Renal pelvis (tissue), 4 donors: ENCODE results near the gene PRG2. TPM values are rescaled to one million over a fixed set of nuclear protein-coding genes. Genes with fewer than 3 reads are reported as not detected.
"Not testable (repeated sequence)": the region's sequence is repeated elsewhere in the genome, so short reads cannot be mapped to it uniquely, and the experiment has no call there.

Source experiments
- DNase-seq: peaks from one replicate; pipeline ENCODE4 v3.0.0-alpha.2; 2013
- polyA plus RNA-seq, 3 donors: library from polyadenylated mRNA; unstranded; fragments of 120-200 nt; gene quantifications; one replicate each; pipeline ENCODE4 v1.2.1, GENCODE V29; 2013; ENCODE audit not compliant: insufficient read length in 3 of 3

The PRG2 gene
- polyA plus RNA-seq, 3 donors: 0.59 to 1.5 (median 0.88) TPM

GRCh38 chr11:57422669-57423068 is 32.2 kb upstream of the PRG2 start:
- DNase-seq: no peak

GRCh38 chr11:57421805-57422204 is 31.4 kb upstream of the PRG2 start:
- no peak for DNase-seq

- no peak for DNase-seq
Measured at GRCh38 chr11:57421066-57421465, 30.6 kb upstream of the PRG2 start.

- DNase-seq: no peak
Measured at GRCh38 chr11:57419146-57419545, 28.7 kb upstream of the PRG2 start.

GRCh38 chr11:57418131-57418530 is 27.7 kb upstream of the PRG2 start:
- no peak for DNase-seq

- DNase-seq: no peak
Measured at GRCh38 chr11:57417056-57417455, 26.6 kb upstream of the PRG2 start.

- DNase-seq: no peak
Measured at GRCh38 chr11:57416436-57416835, 26.0 kb upstream of the PRG2 start.

GRCh38 chr11:57414612-57415212 is 24.3 kb upstream of the PRG2 start:
- no peak for DNase-seq

- no peak for DNase-seq
Measured at GRCh38 chr11:57413681-57414080, 23.2 kb upstream of the PRG2 start.

GRCh38 chr11:57410287-57410686 is 19.8 kb upstream of the PRG2 start:
- no peak for DNase-seq

- no peak for DNase-seq
Measured at GRCh38 chr11:57409321-57410100, 19.1 kb upstream of the PRG2 start.

GRCh38 chr11:57408771-57409170 is 18.3 kb upstream of the PRG2 start:
- no peak for DNase-seq

GRCh38 chr11:57407941-57408475 is 17.6 kb upstream of the PRG2 start:
- no peak for DNase-seq

GRCh38 chr11:57407010-57407920 is 16.8 kb upstream of the PRG2 start:
- DNase-seq: no peak

GRCh38 chr11:57406337-57406904 is 16.0 kb upstream of the PRG2 start:
- no peak for DNase-seq

GRCh38 chr11:57405271-57405860 is 14.9 kb upstream of the PRG2 start:
- DNase-seq: no peak

- DNase-seq: no peak
Measured at GRCh38 chr11:57403802-57404147, 13.3 kb upstream of the PRG2 start.

GRCh38 chr11:57403003-57403801 is 12.8 kb upstream of the PRG2 start:
- DNase-seq: not testable (repeated sequence)

- DNase-seq: no peak
Measured at GRCh38 chr11:57402188-57403002, 11.9 kb upstream of the PRG2 start.
